Suprapubic skin (tissue), 4 donors: ENCODE data around the gene KIF5A.
"Not testable (repeated sequence)": the region's sequence is repeated elsewhere in the genome, so short reads cannot be mapped to it uniquely, and the experiment has no call there.

Source experiments
- EP300 ChIP-seq: sonication (generic); formaldehyde crosslinking; IDR thresholded peaks from one replicate; pipeline ENCODE4 v1.6.1; 2017; ENCODE audit warnings: antibody characterized with exemption
- POLR2A ChIP-seq, 2 donors: fragments of 450-650 bp; IDR thresholded peaks; one replicate each; pipeline ENCODE4 v1.6.1; 2017; ENCODE audit warnings: antibody characterized with exemption in 2 of 2, mild to moderate bottlenecking in 2 of 2, moderate library complexity in 2 of 2
- POLR2AphosphoS5 ChIP-seq, 3 donors: sonication (generic); formaldehyde crosslinking; IDR thresholded peaks; one replicate each; pipeline ENCODE4 v1.6.1; 2017; ENCODE audit warnings: antibody characterized with exemption in 3 of 3
- TF ChIP-seq, protein P1 (sequence below), 2 donors: fragments of 200-600 bp in 1 of 2; fragments of 450-650 bp in 1 of 2; sonication (generic) in 1 of 2; IDR thresholded peaks; one replicate each; pipeline ENCODE4 v1.5.1; 2016 to 2019; ENCODE audit warnings: antibody characterized with exemption in 2 of 2, mild to moderate bottlenecking in 1 of 2, moderate library complexity in 1 of 2

DNA sequence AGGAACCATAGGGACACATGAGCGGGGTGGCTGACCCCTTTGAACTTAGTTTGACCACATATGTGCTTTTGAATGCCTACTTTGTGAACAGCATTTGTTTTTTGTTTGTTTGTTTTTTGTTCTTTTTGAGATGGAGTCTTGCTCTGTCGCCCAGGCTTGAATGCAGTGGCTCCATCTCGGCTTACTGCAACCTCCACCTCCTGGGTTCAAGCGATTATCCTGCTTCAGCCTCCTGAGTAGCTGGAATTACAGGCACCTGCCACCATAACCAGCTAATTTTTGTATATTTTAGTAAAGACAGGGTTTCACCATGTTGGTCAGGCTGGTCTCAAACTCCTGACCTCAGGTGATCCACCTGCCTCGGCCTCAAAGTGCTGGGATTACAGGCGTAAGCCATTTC, 68.6 kb downstream of the KIF5A start:
- TF ChIP-seq, protein P1, sequence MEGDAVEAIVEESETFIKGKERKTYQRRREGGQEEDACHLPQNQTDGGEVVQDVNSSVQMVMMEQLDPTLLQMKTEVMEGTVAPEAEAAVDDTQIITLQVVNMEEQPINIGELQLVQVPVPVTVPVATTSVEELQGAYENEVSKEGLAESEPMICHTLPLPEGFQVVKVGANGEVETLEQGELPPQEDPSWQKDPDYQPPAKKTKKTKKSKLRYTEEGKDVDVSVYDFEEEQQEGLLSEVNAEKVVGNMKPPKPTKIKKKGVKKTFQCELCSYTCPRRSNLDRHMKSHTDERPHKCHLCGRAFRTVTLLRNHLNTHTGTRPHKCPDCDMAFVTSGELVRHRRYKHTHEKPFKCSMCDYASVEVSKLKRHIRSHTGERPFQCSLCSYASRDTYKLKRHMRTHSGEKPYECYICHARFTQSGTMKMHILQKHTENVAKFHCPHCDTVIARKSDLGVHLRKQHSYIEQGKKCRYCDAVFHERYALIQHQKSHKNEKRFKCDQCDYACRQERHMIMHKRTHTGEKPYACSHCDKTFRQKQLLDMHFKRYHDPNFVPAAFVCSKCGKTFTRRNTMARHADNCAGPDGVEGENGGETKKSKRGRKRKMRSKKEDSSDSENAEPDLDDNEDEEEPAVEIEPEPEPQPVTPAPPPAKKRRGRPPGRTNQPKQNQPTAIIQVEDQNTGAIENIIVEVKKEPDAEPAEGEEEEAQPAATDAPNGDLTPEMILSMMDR (IDR thresholded peaks at IDR 0.05), result not testable (repeated sequence)
- not testable (repeated sequence) for TF ChIP-seq EP300; POLR2A (IDR thresholded peaks at IDR 0.05); POLR2AphosphoS5 (IDR thresholded peaks at IDR 0.05)
